SK-N-SH (cell line): ENCODE results near the gene MFAP4. TPM values are rescaled to one million over a fixed set of nuclear protein-coding genes. Genes with fewer than 3 reads are reported as not detected.

Experiments used
- CTCF ChIA-PET: fragments of 300-600, 350-600 bp; formaldehyde crosslinking; extraction: SDS; loops from one replicate; lab custom pipeline; 2021; lab: Yijun Ruan, JAX
- POLR2A ChIA-PET: fragments of 350-600 bp; sonication (Branson Sonifier 250); formaldehyde crosslinking; extraction: SDS; loops from one replicate; lab custom pipeline; 2020; ENCODE audit warnings: antibody characterized with exemption, inconsistent platforms; lab: Yijun Ruan, JAX
- DNase-seq: peaks from one replicate; pipeline ENCODE4 v3.0.0; 2012
- H2AFZ ChIP-seq: fragments of 200-600 bp; sonication (generic); 2 replicates; pipeline ENCODE4 v1.8.1; 2016; ENCODE audit warnings: antibody characterized with exemption, mild to moderate bottlenecking, low read depth
- H3F3A ChIP-seq: fragments of 200-600 bp; sonication (generic); replicated peaks from 2 replicates; pipeline ENCODE3; 2016; ENCODE audit warnings: antibody characterized with exemption, mild to moderate bottlenecking; ENCODE audit not compliant: insufficient read depth
- H3K27ac ChIP-seq, 2 experiments: fragments of 200-500 bp in 1 of 2; fragments of 200-600 bp in 1 of 2; sonication (Bioruptor generic) in 1 of 2; sonication (generic), shearing (Covaris generic) in 1 of 2; 2 replicates each; pipeline versions ENCODE4 v1.5.1 to v1.6.1; 2014 to 2016; ENCODE audit warnings: low read depth in 2 of 2, inconsistent platforms in 1 of 2, low read length in 1 of 2, mild to moderate bottlenecking in 1 of 2, mixed read lengths in 1 of 2
- H3K27me3 ChIP-seq: fragments of 200-600 bp; sonication (generic), shearing (Covaris generic); 2 replicates; pipeline ENCODE4 v1.6.1; 2016; ENCODE audit warnings: mixed run types; ENCODE audit not compliant: insufficient read depth
- H3K36me3 ChIP-seq, 2 experiments: fragments of 200-500 bp in 1 of 2; fragments of 200-600 bp in 1 of 2; sonication (Bioruptor generic) in 1 of 2; sonication (generic) in 1 of 2; replicated peaks in 1 of 2; 2 replicates each; pipeline versions ENCODE3 to v1.5.1; 2014 to 2016; ENCODE audit warnings: low read length in 1 of 2, mild to moderate bottlenecking in 1 of 2; ENCODE audit not compliant: insufficient read depth in 2 of 2, control insufficient read depth in 1 of 2
- H3K4me1 ChIP-seq, 2 experiments: fragments of 200-500 bp in 1 of 2; fragments of 200-600 bp in 1 of 2; sonication (Bioruptor generic) in 1 of 2; sonication (generic), shearing (Covaris generic) in 1 of 2; 2 replicates each; pipeline versions ENCODE4 v1.5.1 to v1.6.1; 2014 to 2016; ENCODE audit warnings: low read depth in 1 of 2, low read length in 1 of 2, mixed run types in 1 of 2; ENCODE audit not compliant: insufficient read depth in 2 of 2, control insufficient read depth in 1 of 2
- H3K4me2 ChIP-seq: fragments of 200-600 bp; sonication (generic), shearing (Covaris generic); 2 replicates; pipeline ENCODE4 v1.6.1; 2017; ENCODE audit warnings: mixed run types
- H3K4me3 ChIP-seq, 2 experiments: fragments of 200-500 bp in 1 of 2; fragments of 200-600 bp in 1 of 2; sonication (Bioruptor generic) in 1 of 2; sonication (generic), shearing (Covaris generic) in 1 of 2; 2 replicates each; pipeline versions ENCODE4 v1.5.1 to v1.8.1; 2014 to 2016; ENCODE audit warnings: low read depth in 2 of 2, inconsistent platforms in 1 of 2, low read length in 1 of 2, mild to moderate bottlenecking in 1 of 2, mixed read lengths in 1 of 2, moderate library complexity in 1 of 2
- H3K79me2 ChIP-seq: fragments of 200-600 bp; sonication (generic); 2 replicates; pipeline ENCODE4 v1.8.1; 2017; ENCODE audit warnings: mild to moderate bottlenecking; ENCODE audit not compliant: insufficient read depth
- H3K9ac ChIP-seq: fragments of 200-600 bp; sonication (generic); 2 replicates; pipeline ENCODE4 v1.6.1; 2017; ENCODE audit warnings: mixed run types
- H3K9me2 ChIP-seq: fragments of 200-600 bp; sonication (generic); 2 replicates; pipeline ENCODE4 v1.6.1; 2017; ENCODE audit warnings: mixed run types
- H3K9me3 ChIP-seq: fragments of 200-600 bp; sonication (generic); 2 replicates; pipeline ENCODE4 v1.6.1; 2017; ENCODE audit warnings: mixed run types, mild to moderate bottlenecking, moderate library complexity
- H4K20me1 ChIP-seq: fragments of 200-600 bp; sonication (generic); 2 replicates; pipeline ENCODE4 v1.6.1; 2017; ENCODE audit warnings: mild to moderate bottlenecking, mixed run types; ENCODE audit not compliant: insufficient read depth
- EP300 ChIP-seq, 2 experiments: IDR thresholded peaks; 2 replicates each; pipeline versions ENCODE4 v1.4.0 to v1.6.1; 2012; ENCODE audit warnings: borderline replicate concordance in 1 of 2, low read depth in 1 of 2, low read length in 1 of 2
- EZH2phosphoT487 ChIP-seq: fragments of 200-600 bp; sonication (generic); IDR thresholded peaks from 2 replicates; pipeline ENCODE4 v1.6.1; 2017; ENCODE audit warnings: low read depth, mixed run types, mild to moderate bottlenecking, antibody characterized with exemption, moderate library complexity, borderline replicate concordance
- FOXJ3 ChIP-seq: sonication (generic); formaldehyde crosslinking; IDR thresholded peaks from 2 replicates; pipeline ENCODE4 v1.5.1; 2020; ENCODE audit warnings: mild to moderate bottlenecking, missing genetic modification reagents
- FOXM1 ChIP-seq: IDR thresholded peaks from 2 replicates; pipeline ENCODE4 v1.4.0; 2012; ENCODE audit warnings: low read depth, mild to moderate bottlenecking
- GATA2 ChIP-seq: sonication (generic); formaldehyde crosslinking; IDR thresholded peaks from 2 replicates; pipeline ENCODE4 v1.5.0; 2020; ENCODE audit warnings: mild to moderate bottlenecking, missing genetic modification reagents
- JUND ChIP-seq: IDR thresholded peaks from 2 replicates; pipeline ENCODE4 v1.4.0; 2012
- MEF2A ChIP-seq: IDR thresholded peaks from 2 replicates; pipeline ENCODE4 v1.4.0; 2012; ENCODE audit warnings: low read depth, borderline replicate concordance
- MXI1 ChIP-seq: IDR thresholded peaks from 2 replicates; pipeline ENCODE4 v1.6.1; 2012; ENCODE audit warnings: mild to moderate bottlenecking, low read depth, low read length, improper control_type of control experiment
- NFIC ChIP-seq: IDR thresholded peaks from 2 replicates; pipeline ENCODE4 v1.4.0; 2012; ENCODE audit warnings: borderline replicate concordance
- POLR2AphosphoS5 ChIP-seq: IDR thresholded peaks from 2 replicates; pipeline ENCODE4 v1.6.1; 2012; ENCODE audit warnings: low read depth, low read length
- RAD21 ChIP-seq: IDR thresholded peaks from 2 replicates; pipeline ENCODE4 v1.6.1; 2012; ENCODE audit warnings: mild to moderate bottlenecking, low read length
- SMC3 ChIP-seq: IDR thresholded peaks from 2 replicates; pipeline ENCODE4 v1.6.1; 2012; ENCODE audit warnings: low read depth, low read length, improper control_type of control experiment
- TCF12 ChIP-seq: IDR thresholded peaks from 2 replicates; pipeline ENCODE4 v1.4.0; 2012
- TEAD4 ChIP-seq: IDR thresholded peaks from 2 replicates; pipeline ENCODE4 v1.4.0; 2012; ENCODE audit warnings: mild to moderate bottlenecking, borderline replicate concordance; ENCODE audit not compliant: insufficient read depth
- YY1 ChIP-seq: IDR thresholded peaks from 2 replicates; pipeline ENCODE4 v1.4.0; 2012; ENCODE audit warnings: low read depth, mild to moderate bottlenecking
- WGBS: methylation state at CpG from one replicate; pipeline ENCODE4 v1.1.6; 2017; ENCODE audit warnings: low lambda C conversion rate; 5-methylcytosine and 5-hydroxymethylcytosine counted together
- polyA plus RNA-seq, 3 experiments: library from polyadenylated mRNA; depleted of rRNA; stranded (reverse); fragments of >200 nt; gene quantifications; 2 replicates each; pipeline ENCODE4 v1.2.3, GENCODE V29; 2012
- TF ChIP-seq, protein P1 (sequence below): IDR thresholded peaks from 2 replicates; pipeline ENCODE4 v1.6.1; 2012; ENCODE audit warnings: mild to moderate bottlenecking, low read depth, low read length, moderate library complexity
- TF ChIP-seq, protein P2 (sequence below): fragments of 150-350 bp; IDR thresholded peaks from 2 replicates; pipeline ENCODE4 v1.6.1; 2017; ENCODE audit warnings: antibody characterized with exemption, low read length, low read depth, borderline replicate concordance
- TF ChIP-seq, protein P3 (sequence below): fragments of 150-350 bp; IDR thresholded peaks from 2 replicates; pipeline ENCODE4 v1.6.1; 2016; ENCODE audit warnings: mild to moderate bottlenecking, low read depth, low read length
- TF ChIP-seq, protein P4 (sequence below): IDR thresholded peaks from 2 replicates; pipeline ENCODE4 v1.4.0; 2012; ENCODE audit warnings: low read depth
- TF ChIP-seq, protein P5 (sequence below): IDR thresholded peaks from 2 replicates; pipeline ENCODE4 v1.4.0; 2012; ENCODE audit warnings: low read depth, borderline replicate concordance

The MFAP4 gene
- polyA plus RNA-seq, 1 of the 3 experiments (the other 2 are of a cell fraction) = 120 TPM

DNA sequence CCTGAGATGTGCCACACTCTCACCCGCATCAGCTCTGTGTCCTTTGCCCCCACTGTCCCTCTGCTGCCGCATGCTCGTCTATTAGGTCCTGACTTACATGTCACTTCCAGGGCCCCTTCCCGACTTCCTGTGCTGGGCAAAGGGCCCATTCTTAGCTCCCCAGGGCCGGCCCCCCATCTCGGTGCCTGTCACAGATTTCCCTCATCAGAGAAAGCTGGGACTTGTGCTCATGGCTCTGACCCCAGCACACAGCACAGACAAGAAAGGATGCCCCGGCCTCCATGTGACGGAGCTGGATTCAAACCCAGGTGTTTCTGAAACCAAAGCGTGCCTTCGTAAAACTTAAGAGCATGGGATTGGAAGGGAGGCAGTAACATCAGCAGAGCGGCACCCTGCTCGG is 14.6 kb downstream of the MFAP4 start:
- no peak overlapping the region for H3K4me3 ChIP-seq
- H3K36me3 ChIP-seq = no peaks in the 10 kb centered on the region
- 94% methylated on average over 12 of the region's 12 CpGs for WGBS
- POLR2A ChIA-PET = interaction anchor here (0.7 kb wide), 1 partner anchor 18 kb away, joined by 3 read pairs; no protein-coding TSS in a partner anchor
- no peak overlapping the region for H3K27ac ChIP-seq
- H3K9me3 ChIP-seq = no peaks in the 10 kb centered on the region
- H3F3A ChIP-seq = peaks cover 15% of the 10 kb centered on the region
- CTCF ChIA-PET = interaction anchor here (0.6 to 5.6 kb wide), 4 partner anchors 10 to 395 kb away, joined by 3 to 37 read pairs (median 11); partner anchors contain the start of gene B9D1
- peaks cover 0 to 4% of the 10 kb centered on the region in 2 experiments; a peak in 3 of 4 replicates for H3K4me1 ChIP-seq
- no peaks in the 10 kb centered on the region for H3K27me3 ChIP-seq
- no peak overlapping the region for H3K4me2 ChIP-seq
- H4K20me1 ChIP-seq = no peaks in the 10 kb centered on the region
- peaks cover 11% of the 10 kb centered on the region for H3K79me2 ChIP-seq
- no peak overlapping the region for H3K9ac ChIP-seq
- no peak for DNase-seq
- TF ChIP-seq RAD21 (no peak), TCF12 (no peak), FOXM1 (no peak), MXI1 (no peak), TEAD4 (no peak), MEF2A (no peak), SMC3 (no peak), YY1 (no peak), JUND (no peak), EP300 (IDR thresholded peaks at IDR 0.05; ENCODE audit: borderline replicate concordance in 1 of 2, low read depth in 1 of 2, low read length in 1 of 2) (no peak), POLR2AphosphoS5 (no peak), EZH2phosphoT487 (no peak), NFIC (no peak), GATA2 (no peak), FOXJ3 (CRISPR knock-in tag) (no peak)
- TF ChIP-seq, protein P1, sequence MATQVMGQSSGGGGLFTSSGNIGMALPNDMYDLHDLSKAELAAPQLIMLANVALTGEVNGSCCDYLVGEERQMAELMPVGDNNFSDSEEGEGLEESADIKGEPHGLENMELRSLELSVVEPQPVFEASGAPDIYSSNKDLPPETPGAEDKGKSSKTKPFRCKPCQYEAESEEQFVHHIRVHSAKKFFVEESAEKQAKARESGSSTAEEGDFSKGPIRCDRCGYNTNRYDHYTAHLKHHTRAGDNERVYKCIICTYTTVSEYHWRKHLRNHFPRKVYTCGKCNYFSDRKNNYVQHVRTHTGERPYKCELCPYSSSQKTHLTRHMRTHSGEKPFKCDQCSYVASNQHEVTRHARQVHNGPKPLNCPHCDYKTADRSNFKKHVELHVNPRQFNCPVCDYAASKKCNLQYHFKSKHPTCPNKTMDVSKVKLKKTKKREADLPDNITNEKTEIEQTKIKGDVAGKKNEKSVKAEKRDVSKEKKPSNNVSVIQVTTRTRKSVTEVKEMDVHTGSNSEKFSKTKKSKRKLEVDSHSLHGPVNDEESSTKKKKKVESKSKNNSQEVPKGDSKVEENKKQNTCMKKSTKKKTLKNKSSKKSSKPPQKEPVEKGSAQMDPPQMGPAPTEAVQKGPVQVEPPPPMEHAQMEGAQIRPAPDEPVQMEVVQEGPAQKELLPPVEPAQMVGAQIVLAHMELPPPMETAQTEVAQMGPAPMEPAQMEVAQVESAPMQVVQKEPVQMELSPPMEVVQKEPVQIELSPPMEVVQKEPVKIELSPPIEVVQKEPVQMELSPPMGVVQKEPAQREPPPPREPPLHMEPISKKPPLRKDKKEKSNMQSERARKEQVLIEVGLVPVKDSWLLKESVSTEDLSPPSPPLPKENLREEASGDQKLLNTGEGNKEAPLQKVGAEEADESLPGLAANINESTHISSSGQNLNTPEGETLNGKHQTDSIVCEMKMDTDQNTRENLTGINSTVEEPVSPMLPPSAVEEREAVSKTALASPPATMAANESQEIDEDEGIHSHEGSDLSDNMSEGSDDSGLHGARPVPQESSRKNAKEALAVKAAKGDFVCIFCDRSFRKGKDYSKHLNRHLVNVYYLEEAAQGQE = no peak
- TF ChIP-seq, protein P2, sequence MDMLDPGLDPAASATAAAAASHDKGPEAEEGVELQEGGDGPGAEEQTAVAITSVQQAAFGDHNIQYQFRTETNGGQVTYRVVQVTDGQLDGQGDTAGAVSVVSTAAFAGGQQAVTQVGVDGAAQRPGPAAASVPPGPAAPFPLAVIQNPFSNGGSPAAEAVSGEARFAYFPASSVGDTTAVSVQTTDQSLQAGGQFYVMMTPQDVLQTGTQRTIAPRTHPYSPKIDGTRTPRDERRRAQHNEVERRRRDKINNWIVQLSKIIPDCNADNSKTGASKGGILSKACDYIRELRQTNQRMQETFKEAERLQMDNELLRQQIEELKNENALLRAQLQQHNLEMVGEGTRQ = no peak
- TF ChIP-seq, protein P3, sequence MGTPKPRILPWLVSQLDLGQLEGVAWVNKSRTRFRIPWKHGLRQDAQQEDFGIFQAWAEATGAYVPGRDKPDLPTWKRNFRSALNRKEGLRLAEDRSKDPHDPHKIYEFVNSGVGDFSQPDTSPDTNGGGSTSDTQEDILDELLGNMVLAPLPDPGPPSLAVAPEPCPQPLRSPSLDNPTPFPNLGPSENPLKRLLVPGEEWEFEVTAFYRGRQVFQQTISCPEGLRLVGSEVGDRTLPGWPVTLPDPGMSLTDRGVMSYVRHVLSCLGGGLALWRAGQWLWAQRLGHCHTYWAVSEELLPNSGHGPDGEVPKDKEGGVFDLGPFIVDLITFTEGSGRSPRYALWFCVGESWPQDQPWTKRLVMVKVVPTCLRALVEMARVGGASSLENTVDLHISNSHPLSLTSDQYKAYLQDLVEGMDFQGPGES = no peak
- TF ChIP-seq, protein P4, sequence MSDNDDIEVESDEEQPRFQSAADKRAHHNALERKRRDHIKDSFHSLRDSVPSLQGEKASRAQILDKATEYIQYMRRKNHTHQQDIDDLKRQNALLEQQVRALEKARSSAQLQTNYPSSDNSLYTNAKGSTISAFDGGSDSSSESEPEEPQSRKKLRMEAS = no peak
- TF ChIP-seq, protein P5, sequence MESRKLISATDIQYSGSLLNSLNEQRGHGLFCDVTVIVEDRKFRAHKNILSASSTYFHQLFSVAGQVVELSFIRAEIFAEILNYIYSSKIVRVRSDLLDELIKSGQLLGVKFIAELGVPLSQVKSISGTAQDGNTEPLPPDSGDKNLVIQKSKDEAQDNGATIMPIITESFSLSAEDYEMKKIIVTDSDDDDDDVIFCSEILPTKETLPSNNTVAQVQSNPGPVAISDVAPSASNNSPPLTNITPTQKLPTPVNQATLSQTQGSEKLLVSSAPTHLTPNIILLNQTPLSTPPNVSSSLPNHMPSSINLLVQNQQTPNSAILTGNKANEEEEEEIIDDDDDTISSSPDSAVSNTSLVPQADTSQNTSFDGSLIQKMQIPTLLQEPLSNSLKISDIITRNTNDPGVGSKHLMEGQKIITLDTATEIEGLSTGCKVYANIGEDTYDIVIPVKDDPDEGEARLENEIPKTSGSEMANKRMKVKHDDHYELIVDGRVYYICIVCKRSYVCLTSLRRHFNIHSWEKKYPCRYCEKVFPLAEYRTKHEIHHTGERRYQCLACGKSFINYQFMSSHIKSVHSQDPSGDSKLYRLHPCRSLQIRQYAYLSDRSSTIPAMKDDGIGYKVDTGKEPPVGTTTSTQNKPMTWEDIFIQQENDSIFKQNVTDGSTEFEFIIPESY = no peak
- H3K9me2 ChIP-seq = no peaks in the 10 kb centered on the region
- H2AFZ ChIP-seq = no peak overlapping the region
